ENCODE data around the gene DOK5. TPM values are rescaled to one million over a fixed set of nuclear protein-coding genes. Genes with fewer than 3 reads are reported as not detected.

Gene DOK5
- total RNA-seq, 1 donor from 2014 or later: 0.20 TPM

GRCh38 chr20:54645445-54646155 lies 170.2 kb downstream of the DOK5 start:
- DNase-seq (ENCODE audit: low read depth in 2 of 2): no peak

- DNase-seq (ENCODE audit: low read depth in 2 of 2): no peak
Observed at GRCh38 chr20:54646156-54646517, 170.7 kb downstream of the DOK5 start.

GRCh38 chr20:54648421-54649142 lies 173.2 kb downstream of the DOK5 start:
- no peak for DNase-seq (ENCODE audit: low read depth in 2 of 2)

- DNase-seq (ENCODE audit: low read depth in 2 of 2): peak; percentile 75 to 83
Observed at GRCh38 chr20:54649511-54649962, 174.1 kb downstream of the DOK5 start.

GRCh38 chr20:54650052-54650719 lies 174.8 kb downstream of the DOK5 start:
- no peak for DNase-seq (ENCODE audit: low read depth in 2 of 2)

GRCh38 chr20:54651252-54651651 lies 175.9 kb downstream of the DOK5 start:
- no peak for DNase-seq (ENCODE audit: low read depth in 2 of 2)

GRCh38 chr20:54654450-54654849 lies 179.1 kb downstream of the DOK5 start:
- DNase-seq (ENCODE audit: low read depth in 2 of 2): no peak

GRCh38 chr20:54657268-54657826 lies 182.0 kb downstream of the DOK5 start:
- DNase-seq (ENCODE audit: low read depth in 2 of 2): no peak

GRCh38 chr20:54658525-54658924 lies 183.1 kb downstream of the DOK5 start:
- DNase-seq (ENCODE audit: low read depth in 2 of 2): no peak

GRCh38 chr20:54661265-54661664 lies 185.9 kb downstream of the DOK5 start:
- no peak for DNase-seq (ENCODE audit: low read depth in 2 of 2)

- DNase-seq (ENCODE audit: low read depth in 2 of 2): no peak
Observed at GRCh38 chr20:54661880-54662465, 186.6 kb downstream of the DOK5 start.

GRCh38 chr20:54665812-54666211 lies 190.4 kb downstream of the DOK5 start:
- DNase-seq (ENCODE audit: low read depth in 2 of 2): no peak

- peak; percentile 31 to 51 for DNase-seq (ENCODE audit: low read depth in 2 of 2)
Observed at GRCh38 chr20:54668271-54669039, 193.1 kb downstream of the DOK5 start.

GRCh38 chr20:54669040-54669363 lies 193.6 kb downstream of the DOK5 start:
- no peak for DNase-seq (ENCODE audit: low read depth in 2 of 2)

- DNase-seq (ENCODE audit: low read depth in 2 of 2): no peak
Observed at GRCh38 chr20:54678253-54678652, 202.9 kb downstream of the DOK5 start.

- no peak for DNase-seq (ENCODE audit: low read depth in 2 of 2)
Observed at GRCh38 chr20:54680439-54680838, 205.0 kb downstream of the DOK5 start.

GRCh38 chr20:54680872-54681619 lies 205.7 kb downstream of the DOK5 start:
- DNase-seq (ENCODE audit: low read depth in 2 of 2): peak; percentile 50 to 54

- no peak for DNase-seq (ENCODE audit: low read depth in 2 of 2)
Observed at GRCh38 chr20:54681869-54682268, 206.5 kb downstream of the DOK5 start.

- DNase-seq (ENCODE audit: low read depth in 2 of 2): no peak
Observed at GRCh38 chr20:54688476-54688875, 213.1 kb downstream of the DOK5 start.

GRCh38 chr20:54690323-54690722 lies 214.9 kb downstream of the DOK5 start:
- DNase-seq (ENCODE audit: low read depth in 2 of 2): no peak

Measured in lung microvascular endothelial cell (primary cell).